H9 (cell line): ENCODE data around the gene SPTY2D1. TPM values are rescaled to one million over a fixed set of nuclear protein-coding genes. Genes with fewer than 3 reads are reported as not detected.

Experiments used
- DNase-seq: peaks from one replicate; pipeline ENCODE4 v3.0.0-alpha.2; 2017
- H2AFZ ChIP-seq: one replicate; pipeline ENCODE4 v1.6.1; 2013; ENCODE audit warnings: mild to moderate bottlenecking, low read length, control low read depth, moderate library complexity
- H2AK5ac ChIP-seq: 2 replicates; pipeline ENCODE4 v1.6.1; 2013; ENCODE audit warnings: low read length, control low read depth, mixed read lengths; ENCODE audit not compliant: insufficient read length
- H2BK120ac ChIP-seq: one replicate; pipeline ENCODE4 v1.6.1; 2013; ENCODE audit warnings: low read depth, mild to moderate bottlenecking, low read length, control low read depth, inconsistent platforms; ENCODE audit not compliant: poor library complexity, severe bottlenecking
- H2BK12ac ChIP-seq: 2 replicates; pipeline ENCODE4 v1.6.1; 2013; ENCODE audit warnings: low read length, control low read depth, mixed read lengths, low read depth; ENCODE audit not compliant: insufficient read length
- H2BK15ac ChIP-seq: 2 replicates; pipeline ENCODE4 v1.6.1; 2013; ENCODE audit warnings: low read depth, low read length, control low read depth
- H2BK20ac ChIP-seq: one replicate; pipeline ENCODE4 v1.6.1; 2013; ENCODE audit warnings: low read depth, mild to moderate bottlenecking, low read length, control low read depth, inconsistent platforms; ENCODE audit not compliant: poor library complexity, severe bottlenecking
- H2BK5ac ChIP-seq: 2 replicates; pipeline ENCODE4 v1.6.1; 2013; ENCODE audit warnings: low read length, control low read depth, mixed read lengths; ENCODE audit not compliant: insufficient read length
- H3K14ac ChIP-seq: 2 replicates; pipeline ENCODE4 v1.6.1; 2013; ENCODE audit warnings: low read length, control low read depth; ENCODE audit not compliant: insufficient read depth
- H3K18ac ChIP-seq: 2 replicates; pipeline ENCODE4 v1.6.1; 2013; ENCODE audit warnings: low read depth, mild to moderate bottlenecking, mixed read lengths, low read length, control low read depth; ENCODE audit not compliant: insufficient read length
- H3K23ac ChIP-seq: 2 replicates; pipeline ENCODE4 v1.6.1; 2013; ENCODE audit warnings: low read length, control low read depth, mixed read lengths, low read depth; ENCODE audit not compliant: insufficient read length
- H3K23me2 ChIP-seq: 2 replicates; pipeline ENCODE4 v1.6.1; 2013; ENCODE audit warnings: low read depth, mild to moderate bottlenecking, mixed read lengths, low read length, control low read depth; ENCODE audit not compliant: insufficient read length, poor library complexity, severe bottlenecking
- H3K27ac ChIP-seq: 2 replicates; pipeline ENCODE4 v1.5.1; 2013; ENCODE audit warnings: low read length, control low read depth, mixed read lengths, low read depth; ENCODE audit not compliant: insufficient read length
- H3K27me3 ChIP-seq: 2 replicates; pipeline ENCODE4 v1.6.1; 2013; ENCODE audit warnings: low read length, control low read depth, inconsistent platforms; ENCODE audit not compliant: insufficient read depth
- H3K4ac ChIP-seq: 2 replicates; pipeline ENCODE4 v1.6.1; 2013; ENCODE audit warnings: low read depth, mild to moderate bottlenecking, control low read depth, inconsistent platforms, low read length, moderate library complexity
- H3K4me1 ChIP-seq: 2 replicates; pipeline ENCODE4 v1.6.1; 2013; ENCODE audit warnings: low read length, control low read depth, inconsistent platforms; ENCODE audit not compliant: insufficient read depth
- H3K4me2 ChIP-seq: 2 replicates; pipeline ENCODE4 v1.6.1; 2013; ENCODE audit warnings: low read length, control low read depth, mixed read lengths; ENCODE audit not compliant: insufficient read length, insufficient read depth
- H3K56ac ChIP-seq: 2 replicates; pipeline ENCODE4 v1.6.1; 2013; ENCODE audit warnings: low read depth, mild to moderate bottlenecking, mixed read lengths, low read length, control low read depth; ENCODE audit not compliant: insufficient read length
- H3K79me1 ChIP-seq: 2 replicates; pipeline ENCODE4 v1.6.1; 2013; ENCODE audit warnings: low read depth, mild to moderate bottlenecking, moderate library complexity, low read length, control low read depth, inconsistent platforms; ENCODE audit not compliant: insufficient read depth, poor library complexity, severe bottlenecking
- H3K79me2 ChIP-seq: 2 replicates; pipeline ENCODE4 v1.6.1; 2013; ENCODE audit warnings: low read length, control low read depth, inconsistent platforms; ENCODE audit not compliant: insufficient read depth
- H3K9ac ChIP-seq: 2 replicates; pipeline ENCODE4 v1.6.1; 2013; ENCODE audit warnings: low read length, control low read depth, mixed read lengths; ENCODE audit not compliant: insufficient read length; ENCODE audit errors: extremely low read depth
- H3K9me3 ChIP-seq: one replicate; pipeline ENCODE4 v1.6.1; 2013; ENCODE audit warnings: low read depth, low read length, inconsistent platforms; ENCODE audit not compliant: control insufficient read depth
- H3T11ph ChIP-seq: one replicate; pipeline ENCODE4 v1.6.1; 2013; ENCODE audit warnings: mild to moderate bottlenecking, low read length, control low read depth, inconsistent platforms
- H4K20me1 ChIP-seq: one replicate; pipeline ENCODE4 v1.6.1; 2013; ENCODE audit not compliant: control insufficient read depth, insufficient read length, insufficient read depth
- H4K5ac ChIP-seq: 2 replicates; pipeline ENCODE4 v1.6.1; 2013; ENCODE audit warnings: low read depth, mild to moderate bottlenecking, mixed read lengths, low read length, control low read depth; ENCODE audit not compliant: insufficient read length
- H4K8ac ChIP-seq: replicated peaks from 2 replicates; pipeline ENCODE4 v1.6.1; 2013; ENCODE audit warnings: low read length, control low read depth, mixed read lengths, low read depth; ENCODE audit not compliant: insufficient read length
- H4K91ac ChIP-seq: 2 replicates; pipeline ENCODE4 v1.6.1; 2013; ENCODE audit warnings: low read depth, mild to moderate bottlenecking, moderate library complexity, mixed read lengths, low read length, control low read depth; ENCODE audit not compliant: insufficient read length
- H3K27ac Mint-ChIP-seq, 3 experiments: 2 replicates in 2 of 3; 3 replicates in 1 of 3; pipeline ENCODE4 v1.8.0; 2020 to 2021; ENCODE audit warnings: mixed read lengths in 3 of 3, mild to moderate bottlenecking in 1 of 3, moderate library complexity in 1 of 3
- H3K27me3 Mint-ChIP-seq: 2 replicates; pipeline ENCODE4 v1.8.0; 2021; ENCODE audit warnings: low read depth, mild to moderate bottlenecking, moderate library complexity, mixed read lengths
- H3K36me3 Mint-ChIP-seq, 3 experiments: 2 replicates in 2 of 3; 3 replicates in 1 of 3; pipeline ENCODE4 v1.8.0; 2020 to 2021; ENCODE audit warnings: low read depth in 3 of 3, mixed read lengths in 3 of 3; ENCODE audit not compliant: insufficient read depth in 1 of 3
- H3K4me1 Mint-ChIP-seq, 2 experiments: 2 replicates each; pipeline ENCODE4 v1.8.0; 2020; ENCODE audit warnings: mixed read lengths in 2 of 2
- H3K4me3 Mint-ChIP-seq, 2 experiments: 2 replicates in 1 of 2; 3 replicates in 1 of 2; pipeline ENCODE4 v1.8.0; 2020 to 2021; ENCODE audit warnings: mild to moderate bottlenecking in 2 of 2, mixed read lengths in 2 of 2, moderate library complexity in 1 of 2
- H3K9me3 Mint-ChIP-seq, 2 experiments: 2 replicates in 1 of 2; 3 replicates in 1 of 2; pipeline ENCODE4 v1.8.0; 2020; ENCODE audit warnings: mild to moderate bottlenecking in 2 of 2, mixed read lengths in 2 of 2, moderate library complexity in 1 of 2
- WGBS: extraction: QIAGEN DNeasy Blood & Tissue Kit; methylation state at CpG from one replicate; pipeline ENCODE4 v1.1.7; 2013; ENCODE audit warnings: missing lambda C conversion rate, low lambda C conversion rate, mixed read lengths; ENCODE audit not compliant: insufficient read length; ENCODE audit errors: extremely low coverage; 5-methylcytosine and 5-hydroxymethylcytosine counted together
- total RNA-seq: library from RNA; stranded (reverse); gene quantifications from 2 replicates; pipeline ENCODE4 v1.2.1, GENCODE V29; 2021
- TF ChIP-seq, protein P1 (sequence below): fragments of 200-600 bp; sonication (generic); conservative IDR thresholded peaks from 3 replicates; pipeline ENCODE4 v1.8.0; 2021; ENCODE audit warnings: antibody characterized with exemption, mild to moderate bottlenecking

Gene SPTY2D1
- total RNA-seq, 1 experiment from 2014 or later = 15.9 TPM

DNA sequence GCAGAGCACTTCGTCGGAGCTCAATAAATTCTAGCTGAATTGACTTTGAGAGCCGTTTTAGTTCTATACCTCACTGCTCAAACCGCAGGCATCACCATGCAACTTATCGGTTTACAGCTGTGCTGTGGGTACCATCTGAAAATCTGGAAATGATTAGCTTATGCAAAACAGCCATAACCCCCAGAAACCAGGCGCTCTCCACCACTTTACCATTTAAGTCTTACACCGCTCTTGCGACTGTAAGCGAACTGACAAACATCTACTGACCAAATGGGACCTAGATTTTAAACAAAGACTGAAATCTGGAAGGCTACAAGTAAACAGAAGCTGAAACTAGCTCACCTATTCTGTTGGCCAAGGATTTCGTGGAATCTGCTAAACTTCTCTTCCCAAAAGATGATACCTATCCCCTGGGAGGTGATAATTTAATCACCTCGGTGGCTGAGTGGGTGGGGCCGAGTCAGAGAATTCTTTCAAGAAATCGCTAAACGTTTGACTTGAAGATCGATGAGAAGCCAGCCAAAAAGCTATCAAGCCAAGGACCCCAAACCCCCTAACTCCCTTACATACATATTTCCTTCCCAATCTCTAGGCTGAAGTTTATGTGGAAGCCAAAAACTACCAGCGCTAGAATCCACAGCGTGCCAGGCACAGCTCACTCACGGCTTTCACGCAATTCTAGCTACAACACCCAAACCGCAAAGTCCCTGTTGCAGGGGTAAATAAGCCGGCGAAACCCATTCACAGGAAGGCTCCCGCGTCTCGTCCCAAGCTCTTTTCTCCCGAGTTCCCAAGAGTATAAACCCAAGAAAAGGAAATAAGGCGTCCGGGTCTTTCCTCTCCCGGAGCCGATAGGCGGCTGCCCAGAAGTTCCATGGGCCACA lies 644 bp downstream of the SPTY2D1 start:
- Histone ChIP-seq H4K20me1 (no peaks in the 10 kb centered on the region), H3K9me3 (no peaks in the 10 kb centered on the region), H3K4ac (no peak overlapping the region), H2BK5ac (no peak overlapping the region), H3K79me1 (peaks cover 10% of the 10 kb centered on the region), H3K79me2 (peaks cover 17% of the 10 kb centered on the region), H2BK15ac (no peak overlapping the region), H2BK120ac (no peak overlapping the region), H4K5ac (no peak overlapping the region), H3K27ac (no peak overlapping the region), H2BK12ac (no peak overlapping the region), H3K4me2 (peak overlapping the region; percentile 97), H3K4me1 (0 out of 2 replicates have a peak, but pooled peaks cover 2% of the 10 kb centered on the region), H4K91ac (no peak overlapping the region), H3T11ph (no peak overlapping the region), H3K14ac (peak overlapping the region; percentile 64; the same call in 1 of the 2 replicates), H2AFZ (no peak overlapping the region), H4K8ac (no peak overlapping the region), H3K9ac (peak overlapping the region; percentile 88), H3K23ac (no peak overlapping the region), H2AK5ac (no peak overlapping the region), H3K56ac (no peak overlapping the region), H3K23me2 (peaks cover 12% of the 10 kb centered on the region), H2BK20ac (no peak overlapping the region), H3K27me3 (no peaks in the 10 kb centered on the region), H3K18ac (no peak overlapping the region)
- Mint-ChIP-seq H3K4me1 (peaks cover 12 to 18% of the 10 kb centered on the region in 2 experiments), H3K36me3 (no peaks in the 10 kb centered on the region; a peak in 1 of 7 replicates), H3K27me3 (peaks cover 8% of the 10 kb centered on the region), H3K9me3 (no peaks in the 10 kb centered on the region), H3K4me3 (peak overlapping the region; percentile 88 to 99), H3K27ac (peak overlapping the region; percentile 91 to 100 (median 96); a peak in 6 of 7 replicates)
- WGBS = no CpG with 5 or more reads among the region's 31 CpGs
- no peak for DNase-seq
- TF ChIP-seq, protein P1, sequence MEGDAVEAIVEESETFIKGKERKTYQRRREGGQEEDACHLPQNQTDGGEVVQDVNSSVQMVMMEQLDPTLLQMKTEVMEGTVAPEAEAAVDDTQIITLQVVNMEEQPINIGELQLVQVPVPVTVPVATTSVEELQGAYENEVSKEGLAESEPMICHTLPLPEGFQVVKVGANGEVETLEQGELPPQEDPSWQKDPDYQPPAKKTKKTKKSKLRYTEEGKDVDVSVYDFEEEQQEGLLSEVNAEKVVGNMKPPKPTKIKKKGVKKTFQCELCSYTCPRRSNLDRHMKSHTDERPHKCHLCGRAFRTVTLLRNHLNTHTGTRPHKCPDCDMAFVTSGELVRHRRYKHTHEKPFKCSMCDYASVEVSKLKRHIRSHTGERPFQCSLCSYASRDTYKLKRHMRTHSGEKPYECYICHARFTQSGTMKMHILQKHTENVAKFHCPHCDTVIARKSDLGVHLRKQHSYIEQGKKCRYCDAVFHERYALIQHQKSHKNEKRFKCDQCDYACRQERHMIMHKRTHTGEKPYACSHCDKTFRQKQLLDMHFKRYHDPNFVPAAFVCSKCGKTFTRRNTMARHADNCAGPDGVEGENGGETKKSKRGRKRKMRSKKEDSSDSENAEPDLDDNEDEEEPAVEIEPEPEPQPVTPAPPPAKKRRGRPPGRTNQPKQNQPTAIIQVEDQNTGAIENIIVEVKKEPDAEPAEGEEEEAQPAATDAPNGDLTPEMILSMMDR = no peak
